ENCODE results near the gene RAP1A. TPM values are rescaled to one million over a fixed set of nuclear protein-coding genes. Genes with fewer than 3 reads are reported as not detected.

RAP1A gene
- total RNA-seq, 1 experiment from 2014 or later: 26.7 TPM

DNA sequence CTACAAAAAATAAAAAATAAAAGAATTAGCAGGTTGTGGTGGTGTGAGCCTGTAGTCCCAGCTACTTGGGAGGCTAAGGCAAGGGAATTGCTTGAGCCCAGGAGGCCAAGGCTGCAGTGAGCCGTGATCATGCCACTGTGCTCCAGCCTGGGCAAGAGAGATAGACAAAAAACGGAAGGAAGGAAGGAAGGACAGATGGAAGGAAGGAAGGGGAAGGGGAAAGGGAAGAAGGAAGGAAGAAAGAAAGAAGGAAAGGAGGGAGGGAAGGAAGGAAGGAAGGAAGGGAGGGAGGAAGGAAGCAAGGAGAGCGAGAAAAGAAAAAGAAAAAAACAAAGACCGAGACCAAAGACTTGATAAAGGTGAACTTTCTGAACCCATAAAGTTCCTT is 25.3 kb upstream of the RAP1A start:
- Histone ChIP-seq H3K56ac (ENCODE audit: insufficient read length, low read depth, low read length) (no peak overlapping the region), H3K4ac (ENCODE audit: low read depth, low read length) (no peak overlapping the region), H3K4me1 (ENCODE audit: insufficient read depth, low read length) (peaks cover 6% of the 10 kb centered on the region), H4K91ac (ENCODE audit: insufficient read length, low read depth, low read length) (no peak overlapping the region), H2AK5ac (ENCODE audit: insufficient read length, low read length) (no peak overlapping the region), H2BK20ac (ENCODE audit: low read depth, low read length, poor library complexity, severe bottlenecking) (no peak overlapping the region), H4K20me1 (ENCODE audit: control insufficient read depth, insufficient read depth, insufficient read length) (no peaks in the 10 kb centered on the region), H2BK120ac (ENCODE audit: low read depth, low read length, poor library complexity, severe bottlenecking) (no peak overlapping the region), H3K9ac (ENCODE audit: extremely low read depth, insufficient read length, low read length) (no peak overlapping the region), H3K27ac (ENCODE audit: insufficient read length, low read depth, low read length) (no peak overlapping the region), H3K9me3 (ENCODE audit: control insufficient read depth, low read depth, low read length) (no peaks in the 10 kb centered on the region), H3K79me1 (ENCODE audit: insufficient read depth, low read depth, low read length, poor library complexity, severe bottlenecking) (no peaks in the 10 kb centered on the region), H4K5ac (ENCODE audit: insufficient read length, low read depth, low read length) (no peak overlapping the region), H4K8ac (replicated peaks; ENCODE audit: insufficient read length, low read depth, low read length) (no peak overlapping the region), H2AFZ (ENCODE audit: low read length) (no peak overlapping the region), H3K4me2 (ENCODE audit: insufficient read depth, insufficient read length, low read length) (no peak overlapping the region), H3T11ph (ENCODE audit: low read length) (no peak overlapping the region), H2BK12ac (ENCODE audit: insufficient read length, low read depth, low read length) (no peak overlapping the region), H3K79me2 (ENCODE audit: insufficient read depth, low read length) (no peaks in the 10 kb centered on the region), H3K18ac (ENCODE audit: insufficient read length, low read depth, low read length) (no peak overlapping the region), H3K23me2 (ENCODE audit: insufficient read length, low read depth, low read length, poor library complexity, severe bottlenecking) (no peaks in the 10 kb centered on the region), H3K14ac (ENCODE audit: insufficient read depth, low read length) (no peak overlapping the region), H3K23ac (ENCODE audit: insufficient read length, low read depth, low read length) (no peak overlapping the region), H2BK15ac (ENCODE audit: low read depth, low read length) (no peak overlapping the region), H3K27me3 (ENCODE audit: insufficient read depth, low read length) (no peaks in the 10 kb centered on the region), H2BK5ac (ENCODE audit: insufficient read length, low read length) (no peak overlapping the region)
- H3K9me3 Mint-ChIP-seq: no peaks in the 10 kb centered on the region; a peak in 1 of 5 replicates
- H3K27me3 Mint-ChIP-seq (ENCODE audit: low read depth): no peaks in the 10 kb centered on the region
- H3K4me3 Mint-ChIP-seq: no peak overlapping the region
- H3K36me3 Mint-ChIP-seq (ENCODE audit: insufficient read depth in 1 of 3, low read depth in 3 of 3): no peaks in the 10 kb centered on the region
- no CpG with 5 or more reads among the region's 4 CpGs for WGBS (ENCODE audit: extremely low coverage, insufficient read length, low lambda C conversion rate)
- peaks cover 13 to 18% of the 10 kb centered on the region in 2 experiments for H3K4me1 Mint-ChIP-seq
- TF ChIP-seq, protein P1, sequence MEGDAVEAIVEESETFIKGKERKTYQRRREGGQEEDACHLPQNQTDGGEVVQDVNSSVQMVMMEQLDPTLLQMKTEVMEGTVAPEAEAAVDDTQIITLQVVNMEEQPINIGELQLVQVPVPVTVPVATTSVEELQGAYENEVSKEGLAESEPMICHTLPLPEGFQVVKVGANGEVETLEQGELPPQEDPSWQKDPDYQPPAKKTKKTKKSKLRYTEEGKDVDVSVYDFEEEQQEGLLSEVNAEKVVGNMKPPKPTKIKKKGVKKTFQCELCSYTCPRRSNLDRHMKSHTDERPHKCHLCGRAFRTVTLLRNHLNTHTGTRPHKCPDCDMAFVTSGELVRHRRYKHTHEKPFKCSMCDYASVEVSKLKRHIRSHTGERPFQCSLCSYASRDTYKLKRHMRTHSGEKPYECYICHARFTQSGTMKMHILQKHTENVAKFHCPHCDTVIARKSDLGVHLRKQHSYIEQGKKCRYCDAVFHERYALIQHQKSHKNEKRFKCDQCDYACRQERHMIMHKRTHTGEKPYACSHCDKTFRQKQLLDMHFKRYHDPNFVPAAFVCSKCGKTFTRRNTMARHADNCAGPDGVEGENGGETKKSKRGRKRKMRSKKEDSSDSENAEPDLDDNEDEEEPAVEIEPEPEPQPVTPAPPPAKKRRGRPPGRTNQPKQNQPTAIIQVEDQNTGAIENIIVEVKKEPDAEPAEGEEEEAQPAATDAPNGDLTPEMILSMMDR (conservative IDR thresholded peaks at IDR 0.05): no peak
- no peak overlapping the region for H3K27ac Mint-ChIP-seq
- DNase-seq: no peak
